ENCODE data around the gene MAP4K3. TPM values are rescaled to one million over a fixed set of nuclear protein-coding genes. Genes with fewer than 3 reads are reported as not detected.
A peak's percentile ranks its signal among the peaks of the same experiment; 100 is the strongest.

The MAP4K3 gene
- total RNA-seq, 1 experiment from 2014 or later = 21.4 TPM

DNA sequence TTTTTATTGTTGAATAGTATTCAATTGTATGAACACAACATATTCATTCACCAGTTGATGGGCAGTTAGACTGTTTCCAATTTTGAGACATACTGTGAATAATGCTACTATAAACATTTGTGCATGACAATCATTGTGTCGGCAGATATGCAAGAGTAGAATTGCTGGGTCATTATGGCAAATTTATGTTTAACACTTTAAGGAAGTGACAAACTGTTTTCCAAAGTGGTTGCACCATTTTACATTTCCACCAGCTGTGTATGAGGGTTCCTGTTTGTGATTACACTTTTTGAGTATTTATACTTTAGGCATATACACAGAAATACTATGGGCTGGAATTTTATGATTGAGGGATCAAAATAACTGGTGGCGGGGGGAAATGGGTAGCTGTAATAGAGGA is 61.2 kb downstream of the MAP4K3 start:
- ATAC-seq (no peak), DNase-seq (ENCODE audit: low read depth, low spot score) (no peak)
- no peaks in the 10 kb centered on the region for H3K9me2 ChIP-seq (ENCODE audit: insufficient read depth)
- no peaks in the 10 kb centered on the region for H3K4me1 ChIP-seq (ENCODE audit: control insufficient read depth in 1 of 2, insufficient read depth in 2 of 2, low read length in 2 of 2)
- 0 out of 2 replicates have a peak, but pooled peaks cover 5% of the 10 kb centered on the region for H4K20me1 ChIP-seq (ENCODE audit: insufficient read depth)
- TF ChIP-seq, protein P1, sequence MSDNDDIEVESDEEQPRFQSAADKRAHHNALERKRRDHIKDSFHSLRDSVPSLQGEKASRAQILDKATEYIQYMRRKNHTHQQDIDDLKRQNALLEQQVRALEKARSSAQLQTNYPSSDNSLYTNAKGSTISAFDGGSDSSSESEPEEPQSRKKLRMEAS (IDR thresholded peaks at IDR 0.05) = no peak
- TF ChIP-seq RAD21 (IDR thresholded peaks at IDR 0.05; ENCODE audit: low read depth) = no peak
- no peak for TF ChIP-seq EZH2 (IDR thresholded peaks at IDR 0.05)
- no peak for TF ChIP-seq JUND (IDR thresholded peaks at IDR 0.05)
- no peak for TF ChIP-seq EGR1 (IDR thresholded peaks at IDR 0.05; ENCODE audit: low read depth)
- TF ChIP-seq FOSL1 (IDR thresholded peaks at IDR 0.05; ENCODE audit: low read depth) = no peak
- TF ChIP-seq, protein P2, sequence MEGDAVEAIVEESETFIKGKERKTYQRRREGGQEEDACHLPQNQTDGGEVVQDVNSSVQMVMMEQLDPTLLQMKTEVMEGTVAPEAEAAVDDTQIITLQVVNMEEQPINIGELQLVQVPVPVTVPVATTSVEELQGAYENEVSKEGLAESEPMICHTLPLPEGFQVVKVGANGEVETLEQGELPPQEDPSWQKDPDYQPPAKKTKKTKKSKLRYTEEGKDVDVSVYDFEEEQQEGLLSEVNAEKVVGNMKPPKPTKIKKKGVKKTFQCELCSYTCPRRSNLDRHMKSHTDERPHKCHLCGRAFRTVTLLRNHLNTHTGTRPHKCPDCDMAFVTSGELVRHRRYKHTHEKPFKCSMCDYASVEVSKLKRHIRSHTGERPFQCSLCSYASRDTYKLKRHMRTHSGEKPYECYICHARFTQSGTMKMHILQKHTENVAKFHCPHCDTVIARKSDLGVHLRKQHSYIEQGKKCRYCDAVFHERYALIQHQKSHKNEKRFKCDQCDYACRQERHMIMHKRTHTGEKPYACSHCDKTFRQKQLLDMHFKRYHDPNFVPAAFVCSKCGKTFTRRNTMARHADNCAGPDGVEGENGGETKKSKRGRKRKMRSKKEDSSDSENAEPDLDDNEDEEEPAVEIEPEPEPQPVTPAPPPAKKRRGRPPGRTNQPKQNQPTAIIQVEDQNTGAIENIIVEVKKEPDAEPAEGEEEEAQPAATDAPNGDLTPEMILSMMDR (IDR thresholded peaks at IDR 0.05 in 2 of 3, conservative IDR thresholded peaks at IDR 0.05 in 1 of 3; ENCODE audit: borderline replicate concordance in 1 of 3, insufficient read depth in 1 of 3, low read depth in 2 of 3, low read length in 2 of 3) = no peak
- no peak for TF ChIP-seq EZH2phosphoT487 (IDR thresholded peaks at IDR 0.05; ENCODE audit: borderline replicate concordance)
- TF ChIP-seq CEBPB (IDR thresholded peaks at IDR 0.05; ENCODE audit: low read depth) = no peak
- TF ChIP-seq YY1 (IDR thresholded peaks at IDR 0.05; ENCODE audit: extremely low read depth, insufficient replicate concordance, low read depth, low read length) = no peak
- no peak for TF ChIP-seq ZFX (IDR thresholded peaks at IDR 0.05)
- TF ChIP-seq POLR2AphosphoS5 (IDR thresholded peaks at IDR 0.05; ENCODE audit: low read depth, low read length) = no peak
- TF ChIP-seq SIN3A (IDR thresholded peaks at IDR 0.05; ENCODE audit: low read depth) = no peak
- TF ChIP-seq TCF7L2 (IDR thresholded peaks at IDR 0.05; ENCODE audit: borderline replicate concordance, extremely low read depth, insufficient read depth, insufficient read length) = no peak
- no peaks in the 10 kb centered on the region for H3K9me3 ChIP-seq (ENCODE audit: control insufficient read depth in 1 of 2, insufficient read depth in 1 of 2, low read depth in 1 of 2, low read length in 2 of 2)
- ChIA-PET POLR2A (no interaction called here), RAD21 (ENCODE audit: low non-redundant PET in 1 of 2, low total read pairs in 2 of 2, uncharacterized antibody in 2 of 2, unreplicated experiment in 2 of 2) (no interaction called here), CTCF (no interaction called here)
- no peaks in the 10 kb centered on the region for H3K27me3 ChIP-seq (ENCODE audit: insufficient read depth, low read length)
- intact Hi-C loops (cut with micrococcal nuclease) = no loop called here
- H3K27ac ChIP-seq (ENCODE audit: low read depth, low read length) = no peak overlapping the region
- H3K36me3 ChIP-seq (ENCODE audit: control insufficient read depth in 1 of 2, insufficient read depth in 2 of 2, low read length in 2 of 2) = no peaks in the 10 kb centered on the region
- H3K9ac ChIP-seq (ENCODE audit: low read length) = no peak overlapping the region
- no peak overlapping the region for H3K4me2 ChIP-seq (ENCODE audit: low read length)
- BruUV-seq (replicated peaks) = TSS peak; percentile 19
- no peak overlapping the region for H2AFZ ChIP-seq (ENCODE audit: low read depth, low read length, poor library complexity, severe bottlenecking)
- H3K79me2 ChIP-seq (ENCODE audit: insufficient read depth, low read length) = peaks cover 20% of the 10 kb centered on the region
- no peak overlapping the region for H3K4me3 ChIP-seq (replicated peaks in 1 of 2; ENCODE audit: low read depth in 1 of 2, low read length in 2 of 2)
